ENCODE results near the gene SUCO.

GRCh38 chr1:172650474-172651193 lies 117.7 kb downstream of the SUCO start:
- no peak for TF ChIP-seq POLR2A (IDR thresholded peaks at IDR 0.05; ENCODE audit: borderline replicate concordance, extremely low read depth, insufficient read depth, insufficient read length)
- TF ChIP-seq CTCF (IDR thresholded peaks at IDR 0.05 in 2 of 3, conservative IDR thresholded peaks at IDR 0.05 in 1 of 3; ENCODE audit: borderline replicate concordance in 1 of 3, insufficient read depth in 1 of 3, low read depth in 2 of 3, low read length in 2 of 3), result no peak
- no peak for TF ChIP-seq POLR2AphosphoS5 (IDR thresholded peaks at IDR 0.05; ENCODE audit: low read depth, low read length)
- TF ChIP-seq ZNF274 (IDR thresholded peaks at IDR 0.05; ENCODE audit: low read depth, low read length), result no peak
- no peak for TF ChIP-seq SIN3A (IDR thresholded peaks at IDR 0.05; ENCODE audit: low read depth)
- TF ChIP-seq CEBPB (IDR thresholded peaks at IDR 0.05; ENCODE audit: low read depth), result no peak
- TF ChIP-seq EZH2phosphoT487 (IDR thresholded peaks at IDR 0.05; ENCODE audit: borderline replicate concordance), result no peak
- TF ChIP-seq JUND (IDR thresholded peaks at IDR 0.05), result no peak
- TF ChIP-seq EZH2 (IDR thresholded peaks at IDR 0.05), result no peak
- no peak for TF ChIP-seq REST (IDR thresholded peaks at IDR 0.05; ENCODE audit: low read depth)
- no peak for TF ChIP-seq SP1 (IDR thresholded peaks at IDR 0.05; ENCODE audit: low read depth)
- TF ChIP-seq ATF3 (IDR thresholded peaks at IDR 0.05), result no peak
- no peak for TF ChIP-seq EGR1 (IDR thresholded peaks at IDR 0.05; ENCODE audit: low read depth)
- TF ChIP-seq YY1 (IDR thresholded peaks at IDR 0.05; ENCODE audit: extremely low read depth, insufficient replicate concordance, low read depth, low read length), result no peak

Data from HCT116 (cell line).